Measurements from ENCODE around the gene MAGIX.
"Not testable (repeated sequence)": the region's sequence is repeated elsewhere in the genome, so short reads cannot be mapped to it uniquely, and the experiment has no call there.

MAGIX gene

DNA sequence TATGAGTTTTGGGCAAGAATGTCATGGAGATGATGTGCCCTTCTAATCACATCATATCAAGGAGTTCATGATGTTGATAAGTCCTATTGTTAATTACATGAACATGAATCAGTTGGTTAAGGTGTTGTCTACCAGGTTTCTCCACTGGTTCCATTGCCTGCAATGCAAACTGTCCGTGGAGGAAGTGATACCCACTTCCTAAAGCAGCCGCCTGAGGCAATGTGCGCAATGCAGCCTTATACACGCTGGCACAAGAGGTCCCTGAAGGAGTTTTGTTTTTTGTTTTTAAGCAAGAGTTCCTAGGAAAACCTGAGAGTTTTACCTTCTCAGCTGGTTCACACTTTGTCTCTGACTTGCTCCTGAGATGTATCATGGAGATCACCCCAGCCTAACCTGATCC is 33.1 kb upstream of the MAGIX start:
- no peaks in the 10 kb centered on the region for H3K27me3 ChIP-seq
- H3K9me3 ChIP-seq, result no peaks in the 10 kb centered on the region
- no peaks in the 10 kb centered on the region for H3K36me3 ChIP-seq
- H3K4me3 ChIP-seq (ENCODE audit: low read depth, low read length), result no peak overlapping the region
- TF ChIP-seq, protein P1, sequence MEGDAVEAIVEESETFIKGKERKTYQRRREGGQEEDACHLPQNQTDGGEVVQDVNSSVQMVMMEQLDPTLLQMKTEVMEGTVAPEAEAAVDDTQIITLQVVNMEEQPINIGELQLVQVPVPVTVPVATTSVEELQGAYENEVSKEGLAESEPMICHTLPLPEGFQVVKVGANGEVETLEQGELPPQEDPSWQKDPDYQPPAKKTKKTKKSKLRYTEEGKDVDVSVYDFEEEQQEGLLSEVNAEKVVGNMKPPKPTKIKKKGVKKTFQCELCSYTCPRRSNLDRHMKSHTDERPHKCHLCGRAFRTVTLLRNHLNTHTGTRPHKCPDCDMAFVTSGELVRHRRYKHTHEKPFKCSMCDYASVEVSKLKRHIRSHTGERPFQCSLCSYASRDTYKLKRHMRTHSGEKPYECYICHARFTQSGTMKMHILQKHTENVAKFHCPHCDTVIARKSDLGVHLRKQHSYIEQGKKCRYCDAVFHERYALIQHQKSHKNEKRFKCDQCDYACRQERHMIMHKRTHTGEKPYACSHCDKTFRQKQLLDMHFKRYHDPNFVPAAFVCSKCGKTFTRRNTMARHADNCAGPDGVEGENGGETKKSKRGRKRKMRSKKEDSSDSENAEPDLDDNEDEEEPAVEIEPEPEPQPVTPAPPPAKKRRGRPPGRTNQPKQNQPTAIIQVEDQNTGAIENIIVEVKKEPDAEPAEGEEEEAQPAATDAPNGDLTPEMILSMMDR (IDR thresholded peaks at IDR 0.05; ENCODE audit: low read depth, low read length), result no peak
- DNase-seq, result no peak
- H3K4me1 ChIP-seq, result no peaks in the 10 kb centered on the region

DNA sequence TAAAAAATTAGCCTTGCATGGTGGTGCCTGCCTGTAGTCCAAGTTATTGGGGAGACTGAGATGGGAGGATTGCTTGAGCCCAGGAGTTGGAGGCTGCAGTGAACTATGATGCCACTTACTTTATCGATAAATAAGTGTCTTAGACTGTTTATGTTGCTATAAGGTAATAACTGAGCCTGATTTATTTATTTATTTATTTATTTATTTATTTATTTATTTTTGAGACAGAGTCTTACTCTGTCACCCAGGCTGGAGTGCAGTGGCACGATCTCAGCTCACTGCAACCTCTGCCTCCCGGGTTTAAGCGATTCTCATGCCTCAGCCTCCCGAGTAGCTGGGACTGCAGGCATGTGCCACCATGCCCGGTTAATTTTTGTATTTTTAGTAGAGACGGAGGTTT is 30.3 kb upstream of the MAGIX start:
- not testable (repeated sequence) for H3K36me3 ChIP-seq; H3K4me3 ChIP-seq (ENCODE audit: low read depth, low read length); H3K9me3 ChIP-seq; DNase-seq; H3K4me1 ChIP-seq; H3K27me3 ChIP-seq

DNA sequence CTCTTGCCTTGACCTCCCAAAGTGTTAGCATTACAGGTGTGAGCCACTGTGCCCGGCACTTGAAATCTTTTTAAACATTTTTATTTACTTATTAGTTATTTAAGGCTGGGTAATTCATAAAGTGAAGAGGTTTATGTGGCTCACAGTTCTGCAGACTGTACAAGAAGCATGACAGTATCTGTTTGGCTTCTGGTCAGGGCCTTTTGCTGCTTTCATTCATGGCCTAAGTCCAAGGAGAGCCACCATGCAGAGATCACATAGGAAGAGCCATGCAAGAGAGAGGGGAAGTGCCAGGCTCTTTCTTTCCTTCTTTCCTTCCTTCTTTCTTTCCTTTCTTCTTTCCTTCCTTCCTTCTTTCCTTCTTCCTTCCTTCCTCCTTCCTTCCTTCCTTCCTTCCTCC is 28.8 kb upstream of the MAGIX start:
- Histone ChIP-seq H3K36me3 (no peaks in the 10 kb centered on the region), H3K27me3 (no peaks in the 10 kb centered on the region), H3K9me3 (no peaks in the 10 kb centered on the region), H3K4me1 (no peaks in the 10 kb centered on the region), H3K4me3 (ENCODE audit: low read depth, low read length) (no peak overlapping the region)
- TF ChIP-seq, protein P1 (IDR thresholded peaks at IDR 0.05; ENCODE audit: low read depth, low read length), result no peak
- no peak for DNase-seq

DNA sequence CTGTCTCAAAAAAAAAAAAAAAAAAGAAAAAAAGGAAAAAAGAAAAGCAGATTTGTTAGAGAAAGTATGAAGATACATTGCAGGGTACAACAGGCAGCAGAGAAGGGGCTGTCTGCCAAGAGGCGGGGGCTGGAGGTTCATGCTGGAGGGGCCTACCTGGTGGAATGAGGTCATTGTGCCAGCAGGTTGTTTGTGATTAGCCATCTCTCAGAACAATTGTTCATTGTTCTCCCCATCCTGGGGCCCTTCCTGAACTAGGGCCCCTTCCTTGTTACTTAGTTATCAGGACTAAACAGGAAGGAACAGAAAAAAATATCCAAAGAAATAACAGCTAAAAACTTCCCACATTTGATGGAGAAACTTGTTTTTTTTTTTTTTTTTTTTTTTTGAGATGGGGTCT is 25.1 kb upstream of the MAGIX start:
- no peak for DNase-seq
- Histone ChIP-seq H3K4me3 (ENCODE audit: low read depth, low read length) (no peak overlapping the region), H3K9me3 (no peaks in the 10 kb centered on the region), H3K4me1 (no peaks in the 10 kb centered on the region), H3K36me3 (no peaks in the 10 kb centered on the region), H3K27me3 (no peaks in the 10 kb centered on the region)
- TF ChIP-seq, protein P1 (IDR thresholded peaks at IDR 0.05; ENCODE audit: low read depth, low read length), result no peak

DNA sequence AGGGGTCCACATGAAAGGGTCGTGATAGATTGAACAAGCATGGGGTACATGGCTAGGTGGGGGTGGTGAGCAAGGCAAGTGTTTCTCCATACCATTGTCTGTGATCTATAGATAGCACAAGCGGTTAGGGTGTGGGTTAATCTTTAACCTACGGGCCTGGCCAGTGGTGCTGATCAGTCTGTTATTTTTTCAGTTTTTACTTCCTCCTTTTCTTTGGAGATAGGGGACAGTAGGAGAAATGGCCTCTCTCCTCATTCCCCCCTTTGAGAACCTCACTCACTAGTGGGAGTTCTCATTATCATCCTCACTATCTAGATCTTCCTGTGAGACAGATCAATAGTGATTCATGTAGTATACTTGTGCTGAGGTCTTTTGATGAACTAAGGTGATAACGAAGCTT is 22.8 kb upstream of the MAGIX start:
- Histone ChIP-seq H3K4me1 (no peaks in the 10 kb centered on the region), H3K4me3 (ENCODE audit: low read depth, low read length) (no peak overlapping the region), H3K9me3 (no peaks in the 10 kb centered on the region), H3K27me3 (no peaks in the 10 kb centered on the region), H3K36me3 (no peaks in the 10 kb centered on the region)
- TF ChIP-seq, protein P1 (IDR thresholded peaks at IDR 0.05; ENCODE audit: low read depth, low read length), result no peak
- no peak for DNase-seq

DNA sequence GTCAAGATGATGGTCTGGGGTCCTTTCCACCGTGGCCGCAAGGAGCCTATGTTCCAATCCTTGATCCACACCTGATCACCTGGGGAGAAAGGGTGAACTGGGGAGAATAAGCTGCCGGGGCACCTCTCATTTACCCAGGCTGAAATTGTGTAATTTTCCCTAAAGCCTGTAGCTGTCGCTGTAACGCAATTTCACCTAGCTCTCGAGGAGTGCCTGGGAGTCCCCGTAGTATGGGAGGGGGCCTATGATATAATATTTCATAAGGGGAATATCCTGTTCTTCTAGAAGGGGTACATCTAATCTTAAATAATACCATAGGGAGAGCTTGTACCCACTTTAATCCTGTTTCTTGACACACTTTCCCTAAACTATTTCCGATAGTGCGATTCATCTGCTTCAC is 20.3 kb upstream of the MAGIX start:
- H3K27me3 ChIP-seq; H3K9me3 ChIP-seq; H3K4me3 ChIP-seq (ENCODE audit: low read depth, low read length); DNase-seq; H3K4me1 ChIP-seq; H3K36me3 ChIP-seq: not testable (repeated sequence)
- TF ChIP-seq, protein P1 (IDR thresholded peaks at IDR 0.05; ENCODE audit: low read depth, low read length), result peak; percentile 59

DNA sequence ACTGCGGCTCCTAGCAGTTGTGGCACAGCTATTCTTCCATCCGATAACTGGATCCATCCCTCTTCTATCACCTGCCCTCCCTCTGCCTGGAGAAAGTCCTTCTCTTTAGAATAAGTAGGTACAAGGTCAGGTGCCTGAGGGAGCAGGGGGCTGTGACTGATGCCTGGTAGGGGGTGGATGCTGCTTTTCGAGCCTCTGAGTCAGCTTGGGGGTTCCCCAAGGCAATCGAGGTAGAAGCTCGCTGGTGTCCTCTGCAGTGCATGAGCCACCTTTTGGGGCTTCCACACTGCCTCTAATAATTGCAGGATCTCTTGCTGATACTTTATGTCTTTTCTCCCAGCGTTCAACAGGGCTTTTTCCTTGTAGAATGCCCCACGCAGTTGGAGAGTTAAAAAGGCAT is 19.4 kb upstream of the MAGIX start:
- DNase-seq; H3K36me3 ChIP-seq; H3K4me3 ChIP-seq (ENCODE audit: low read depth, low read length); H3K4me1 ChIP-seq; H3K27me3 ChIP-seq; H3K9me3 ChIP-seq: not testable (repeated sequence)
